ENCODE results near the gene GLG1.
"Not testable (repeated sequence)": the region's sequence is repeated elsewhere in the genome, so short reads cannot be mapped to it uniquely, and the experiment has no call there.

Gene GLG1

DNA sequence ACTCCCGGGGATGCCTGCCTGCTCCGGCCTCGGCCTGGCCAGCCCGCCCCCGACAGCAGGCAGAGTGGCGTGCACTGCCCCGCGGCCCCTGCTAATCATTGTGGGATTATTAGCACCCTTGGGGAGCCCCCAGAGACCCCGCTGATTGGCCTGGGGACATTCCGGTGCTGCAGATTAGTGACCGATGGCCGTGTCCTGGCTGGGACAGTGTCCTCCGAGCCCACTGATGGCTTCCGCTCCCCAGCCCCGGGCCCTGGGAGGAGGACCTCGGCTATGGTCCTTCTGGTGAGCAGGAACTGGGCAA lies 185.5 kb downstream of the GLG1 start:
- not testable (repeated sequence) for H3K36me3 ChIP-seq (replicated peaks; ENCODE audit: low read depth, low read length); H3K9ac ChIP-seq (ENCODE audit: low read length); H3K4me3 ChIP-seq (ENCODE audit: low read length); H2AFZ ChIP-seq (ENCODE audit: low read depth, low read length); H3K27ac ChIP-seq (ENCODE audit: low read length); H3K9me3 ChIP-seq (ENCODE audit: insufficient read depth, low read length); H3K4me1 ChIP-seq (ENCODE audit: low read length); H3K4me2 ChIP-seq (ENCODE audit: low read length); H4K20me1 ChIP-seq (ENCODE audit: insufficient read depth, low read length); H3K79me2 ChIP-seq (ENCODE audit: low read length); H3K27me3 ChIP-seq (ENCODE audit: low read depth, low read length)

DNA sequence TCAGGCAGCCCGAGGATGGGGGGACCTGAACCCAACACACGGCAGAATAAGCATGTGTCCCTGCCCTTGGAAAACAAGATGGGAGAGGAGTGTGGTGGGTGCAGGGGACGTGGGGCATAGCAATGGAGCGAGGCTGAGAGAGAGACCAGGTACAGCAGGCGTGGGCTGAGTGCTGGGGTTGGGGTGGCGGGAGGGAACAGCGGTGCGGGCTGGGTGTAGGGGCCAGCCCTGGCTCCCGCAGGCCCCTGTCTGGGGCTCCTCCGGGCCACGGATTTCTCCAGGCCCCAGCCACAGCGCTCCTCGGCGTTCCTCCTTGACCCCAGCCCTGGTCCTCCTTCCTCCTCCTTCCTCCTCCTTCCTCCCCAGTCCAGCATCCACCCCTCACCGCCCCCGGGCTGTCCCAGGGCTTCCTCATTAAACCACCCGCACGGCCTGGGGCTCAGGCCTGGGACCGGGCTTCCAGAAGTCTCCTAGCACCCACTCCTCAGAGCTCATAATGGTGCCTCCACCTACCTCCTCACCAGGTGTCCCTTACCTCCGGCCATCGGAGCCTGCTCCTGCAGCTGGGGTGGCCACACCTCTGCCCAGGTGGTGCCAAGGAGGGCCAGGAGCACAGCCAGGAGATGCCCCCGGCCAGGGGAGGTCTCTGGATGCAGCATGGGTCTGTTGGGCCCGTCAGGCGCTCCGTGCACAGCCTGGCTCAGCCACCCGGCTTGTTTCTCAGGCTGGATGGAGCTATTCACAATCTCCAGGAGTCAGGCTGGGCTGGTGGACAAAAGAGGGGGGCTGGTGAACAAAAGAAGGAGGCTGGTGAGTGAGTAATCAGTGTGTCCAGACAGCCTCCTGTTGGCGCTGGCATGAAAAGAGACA lies 186.1 kb downstream of the GLG1 start, which contains the start of gene CLEC18B:
CLEC18B (minus strand) TSS at position 867 of the 870 bp plus-strand sequence; CDS start at position 659, 208 bp downstream.
- not testable (repeated sequence) for H3K4me1 ChIP-seq (ENCODE audit: low read length); H3K9me3 ChIP-seq (ENCODE audit: insufficient read depth, low read length); H3K79me2 ChIP-seq (ENCODE audit: low read length); H3K9ac ChIP-seq (ENCODE audit: low read length); H4K20me1 ChIP-seq (ENCODE audit: insufficient read depth, low read length); H3K27ac ChIP-seq (ENCODE audit: low read length); H3K4me3 ChIP-seq (ENCODE audit: low read length); H3K36me3 ChIP-seq (replicated peaks; ENCODE audit: low read depth, low read length); H3K27me3 ChIP-seq (ENCODE audit: low read depth, low read length); H3K4me2 ChIP-seq (ENCODE audit: low read length); H2AFZ ChIP-seq (ENCODE audit: low read depth, low read length)

DNA sequence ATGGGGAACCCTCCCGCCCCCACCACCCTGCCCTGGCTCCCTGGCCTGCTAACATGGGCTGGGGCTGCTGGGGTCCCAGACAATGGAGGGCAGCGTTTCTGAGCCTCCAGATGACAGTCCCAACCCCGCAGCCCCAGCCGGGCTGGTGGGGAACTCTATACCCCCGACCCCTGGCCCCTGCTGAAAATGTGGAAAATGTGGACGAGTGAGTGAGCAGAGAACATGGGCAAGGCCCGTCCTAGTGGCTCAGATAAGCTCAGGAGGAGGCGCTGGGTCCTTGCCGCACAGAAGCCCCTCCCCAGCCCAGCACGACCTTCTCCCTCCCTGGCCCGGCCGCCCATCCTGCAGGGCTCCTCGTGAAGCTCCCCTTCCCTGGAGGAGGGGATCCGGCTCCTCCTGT lies 187.1 kb downstream of the GLG1 start:
- H3K79me2 ChIP-seq (ENCODE audit: low read length); H3K9me3 ChIP-seq (ENCODE audit: insufficient read depth, low read length); H3K4me1 ChIP-seq (ENCODE audit: low read length); H3K9ac ChIP-seq (ENCODE audit: low read length); H2AFZ ChIP-seq (ENCODE audit: low read depth, low read length); H3K27ac ChIP-seq (ENCODE audit: low read length); H3K4me3 ChIP-seq (ENCODE audit: low read length); H3K4me2 ChIP-seq (ENCODE audit: low read length); H3K36me3 ChIP-seq (replicated peaks; ENCODE audit: low read depth, low read length); H3K27me3 ChIP-seq (ENCODE audit: low read depth, low read length); H4K20me1 ChIP-seq (ENCODE audit: insufficient read depth, low read length): not testable (repeated sequence)

DNA sequence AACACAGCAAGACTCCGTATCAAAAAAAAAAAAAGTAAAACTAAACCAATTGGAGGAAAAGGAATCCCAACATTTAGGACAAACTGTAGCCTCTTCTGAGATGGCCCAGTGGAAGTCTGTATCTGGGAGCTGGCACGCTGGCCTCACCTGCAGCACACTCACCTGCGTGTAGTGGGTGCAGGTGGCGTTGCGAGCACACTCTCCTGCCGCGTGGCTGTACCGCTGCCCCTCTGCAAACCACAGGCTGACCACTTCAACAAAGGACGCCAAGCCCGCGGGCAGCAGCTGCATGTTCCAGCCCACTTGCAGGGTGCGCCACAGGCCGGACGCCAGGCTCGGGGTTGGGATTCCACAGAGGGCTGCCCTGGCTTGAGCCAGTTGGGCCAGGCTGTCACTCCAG lies 189.0 kb downstream of the GLG1 start:
- H2AFZ ChIP-seq (ENCODE audit: low read depth, low read length); H3K4me1 ChIP-seq (ENCODE audit: low read length); H3K27ac ChIP-seq (ENCODE audit: low read length); H3K9ac ChIP-seq (ENCODE audit: low read length); H4K20me1 ChIP-seq (ENCODE audit: insufficient read depth, low read length); H3K27me3 ChIP-seq (ENCODE audit: low read depth, low read length); H3K9me3 ChIP-seq (ENCODE audit: insufficient read depth, low read length); H3K36me3 ChIP-seq (replicated peaks; ENCODE audit: low read depth, low read length); H3K79me2 ChIP-seq (ENCODE audit: low read length); H3K4me2 ChIP-seq (ENCODE audit: low read length); H3K4me3 ChIP-seq (ENCODE audit: low read length): not testable (repeated sequence)

DNA sequence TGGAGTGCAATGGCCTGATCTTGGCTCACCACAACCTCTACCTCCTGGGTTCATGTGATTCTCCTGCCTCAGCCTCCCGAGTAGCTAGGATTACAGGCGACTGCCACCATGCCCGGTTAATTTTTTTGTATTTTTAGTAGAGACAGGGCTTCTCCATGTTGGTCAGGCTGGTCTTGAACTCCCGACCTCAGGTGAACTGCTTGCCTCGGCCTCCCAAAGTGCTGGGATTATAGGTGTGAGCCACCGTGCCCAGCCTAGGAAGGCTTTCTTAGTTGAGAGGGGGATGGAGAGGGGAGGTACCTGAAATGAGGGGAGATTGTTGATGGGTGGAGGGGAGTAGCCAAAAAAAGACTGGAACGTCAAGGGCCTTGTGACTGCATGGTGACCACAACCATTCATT lies 193.0 kb downstream of the GLG1 start:
- not testable (repeated sequence) for H3K36me3 ChIP-seq (replicated peaks; ENCODE audit: low read depth, low read length); H3K27me3 ChIP-seq (ENCODE audit: low read depth, low read length); H3K9ac ChIP-seq (ENCODE audit: low read length); H3K9me3 ChIP-seq (ENCODE audit: insufficient read depth, low read length); H4K20me1 ChIP-seq (ENCODE audit: insufficient read depth, low read length); H2AFZ ChIP-seq (ENCODE audit: low read depth, low read length); H3K79me2 ChIP-seq (ENCODE audit: low read length); H3K27ac ChIP-seq (ENCODE audit: low read length); H3K4me3 ChIP-seq (ENCODE audit: low read length); H3K4me1 ChIP-seq (ENCODE audit: low read length); H3K4me2 ChIP-seq (ENCODE audit: low read length)

DNA sequence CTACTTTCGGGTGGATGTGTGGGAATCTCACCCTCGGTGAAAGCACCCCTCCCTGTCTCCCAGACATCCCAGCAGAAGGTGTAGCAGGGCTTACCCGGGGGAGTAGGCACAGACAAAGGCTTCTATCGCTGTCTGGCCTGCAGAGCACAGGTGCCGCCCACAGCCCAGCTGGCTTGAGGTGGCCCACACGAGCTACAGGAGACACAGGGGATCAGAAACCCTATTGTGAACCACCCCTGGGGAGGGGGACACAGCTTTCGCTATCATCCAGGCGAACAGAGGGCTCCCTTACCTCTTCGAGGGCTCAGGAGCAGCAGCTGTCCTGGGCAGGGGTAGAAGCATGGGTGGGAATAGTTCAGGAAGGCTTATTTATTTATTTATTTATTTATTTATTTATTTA lies 193.4 kb downstream of the GLG1 start:
- not testable (repeated sequence) for H3K27me3 ChIP-seq (ENCODE audit: low read depth, low read length); H3K4me2 ChIP-seq (ENCODE audit: low read length); H3K9ac ChIP-seq (ENCODE audit: low read length); H3K4me3 ChIP-seq (ENCODE audit: low read length); H3K36me3 ChIP-seq (replicated peaks; ENCODE audit: low read depth, low read length); H3K4me1 ChIP-seq (ENCODE audit: low read length); H4K20me1 ChIP-seq (ENCODE audit: insufficient read depth, low read length); H2AFZ ChIP-seq (ENCODE audit: low read depth, low read length); H3K9me3 ChIP-seq (ENCODE audit: insufficient read depth, low read length); H3K27ac ChIP-seq (ENCODE audit: low read length); H3K79me2 ChIP-seq (ENCODE audit: low read length)

DNA sequence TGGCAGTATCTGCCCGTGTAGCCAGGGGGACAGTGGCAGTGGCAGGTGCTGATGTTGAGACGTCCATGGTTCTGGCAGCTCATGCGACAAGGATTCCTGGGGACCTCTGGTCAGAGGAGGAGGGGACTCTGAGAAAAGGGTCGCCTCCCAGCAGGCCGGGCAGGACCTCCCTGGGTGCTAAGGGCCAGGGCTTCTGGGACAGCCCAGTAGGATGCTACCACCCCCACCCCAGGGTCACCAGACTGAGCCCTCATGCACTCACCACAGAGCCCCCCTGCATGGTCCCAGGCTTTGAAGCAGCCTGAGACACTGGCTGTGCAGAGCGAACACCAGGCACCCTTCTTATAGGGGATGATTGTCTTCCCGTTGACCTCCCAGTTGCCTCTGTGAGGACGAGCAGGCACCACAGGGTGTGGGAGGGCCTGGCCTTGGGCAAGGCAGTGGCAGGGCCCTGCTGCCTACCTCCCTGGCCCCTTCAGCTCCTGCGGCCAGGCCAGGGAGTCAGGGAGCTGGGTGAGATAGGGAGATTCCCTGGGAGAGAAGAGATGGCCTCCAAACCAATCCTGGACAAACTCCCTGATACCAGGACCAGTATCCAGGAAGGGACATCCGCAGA lies 194.0 kb downstream of the GLG1 start:
- not testable (repeated sequence) for H3K9me3 ChIP-seq (ENCODE audit: insufficient read depth, low read length); H3K4me2 ChIP-seq (ENCODE audit: low read length); H3K27me3 ChIP-seq (ENCODE audit: low read depth, low read length); H3K79me2 ChIP-seq (ENCODE audit: low read length); H3K36me3 ChIP-seq (replicated peaks; ENCODE audit: low read depth, low read length); H2AFZ ChIP-seq (ENCODE audit: low read depth, low read length); H3K9ac ChIP-seq (ENCODE audit: low read length); H3K27ac ChIP-seq (ENCODE audit: low read length); H4K20me1 ChIP-seq (ENCODE audit: insufficient read depth, low read length); H3K4me3 ChIP-seq (ENCODE audit: low read length); H3K4me1 ChIP-seq (ENCODE audit: low read length)

DNA sequence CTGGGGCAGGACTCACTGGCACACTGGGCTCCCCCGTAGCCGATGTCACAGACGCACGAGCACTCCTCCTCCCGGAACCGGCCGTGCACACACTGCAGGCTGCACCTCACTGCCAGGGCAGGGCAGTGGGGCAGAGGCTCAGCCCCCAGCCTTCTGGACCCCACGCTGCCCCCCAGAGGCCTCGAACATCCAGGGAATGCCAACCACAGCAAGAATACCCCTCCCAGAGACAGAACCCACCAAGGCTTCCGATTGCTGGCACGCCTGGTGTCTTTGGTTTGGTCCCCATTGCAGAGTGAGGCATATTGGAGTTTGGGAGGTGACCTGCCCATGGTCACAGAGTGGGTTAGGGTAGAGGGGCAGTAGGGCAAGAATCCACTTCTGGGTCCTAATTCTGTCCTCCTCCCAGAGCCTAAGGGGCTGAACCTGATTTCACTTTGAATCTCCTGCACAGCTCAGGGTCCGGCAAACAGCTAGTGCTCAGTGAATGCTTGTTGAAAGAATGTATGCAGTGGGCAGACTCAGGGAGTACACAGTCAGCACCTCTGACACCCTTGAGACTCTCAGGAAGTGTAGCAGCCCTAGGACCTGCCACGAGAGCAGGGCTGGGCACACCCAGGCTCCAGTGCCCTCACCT lies 194.7 kb downstream of the GLG1 start:
- not testable (repeated sequence) for H3K4me1 ChIP-seq (ENCODE audit: low read length); H3K36me3 ChIP-seq (replicated peaks; ENCODE audit: low read depth, low read length); H3K9ac ChIP-seq (ENCODE audit: low read length); H3K27ac ChIP-seq (ENCODE audit: low read length); H4K20me1 ChIP-seq (ENCODE audit: insufficient read depth, low read length); H3K27me3 ChIP-seq (ENCODE audit: low read depth, low read length); H3K79me2 ChIP-seq (ENCODE audit: low read length); H3K4me2 ChIP-seq (ENCODE audit: low read length); H3K4me3 ChIP-seq (ENCODE audit: low read length); H2AFZ ChIP-seq (ENCODE audit: low read depth, low read length); H3K9me3 ChIP-seq (ENCODE audit: insufficient read depth, low read length)

DNA sequence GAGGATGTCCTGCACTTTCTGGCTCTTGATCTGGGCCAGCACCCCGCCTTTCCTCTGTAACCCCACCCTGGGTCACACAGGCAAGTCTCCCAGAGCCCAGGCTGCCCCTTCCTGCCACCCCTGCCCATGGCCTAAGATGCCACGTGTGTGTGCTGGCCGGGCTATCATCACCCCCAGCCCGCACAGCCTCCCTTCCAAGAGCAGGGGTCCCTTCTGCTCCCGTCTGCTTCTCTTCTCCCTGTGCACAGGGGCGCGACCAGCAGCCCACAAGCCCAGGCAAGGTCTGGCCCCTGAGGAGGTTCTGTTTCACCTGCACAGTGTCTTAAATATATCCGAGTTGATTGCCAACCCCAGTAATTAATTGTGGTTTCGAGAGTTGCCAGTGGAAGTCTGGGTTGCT lies 195.9 kb downstream of the GLG1 start:
- not testable (repeated sequence) for H3K4me1 ChIP-seq (ENCODE audit: low read length)

More for the DNA sequence above, 195.9 kb downstream of the GLG1 start:
- H3K9me3 ChIP-seq (ENCODE audit: insufficient read depth, low read length); H3K4me2 ChIP-seq (ENCODE audit: low read length); H4K20me1 ChIP-seq (ENCODE audit: insufficient read depth, low read length); H3K36me3 ChIP-seq (replicated peaks; ENCODE audit: low read depth, low read length); H2AFZ ChIP-seq (ENCODE audit: low read depth, low read length); H3K9ac ChIP-seq (ENCODE audit: low read length); H3K4me3 ChIP-seq (ENCODE audit: low read length); H3K27me3 ChIP-seq (ENCODE audit: low read depth, low read length); H3K27ac ChIP-seq (ENCODE audit: low read length); H3K79me2 ChIP-seq (ENCODE audit: low read length): not testable (repeated sequence)
